ENCODE measurements around the gene AMIGO2.

DNA sequence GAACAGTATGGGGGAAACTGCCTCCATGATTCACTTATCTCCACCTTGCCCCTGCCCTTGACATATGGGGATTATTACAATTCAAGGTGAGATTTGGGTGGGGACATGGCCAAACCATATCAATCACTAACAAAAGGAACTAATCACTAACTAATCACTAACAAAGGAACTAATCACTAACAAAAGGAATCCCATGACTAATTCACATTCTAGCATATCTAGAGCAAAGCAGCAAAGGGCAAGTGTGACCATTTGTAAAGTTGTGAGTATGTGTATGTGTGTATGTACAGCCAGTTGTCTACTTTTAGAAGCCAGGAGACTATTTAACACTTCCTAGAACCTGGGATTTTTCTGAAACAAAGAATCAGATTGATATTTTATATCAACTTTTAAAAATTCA, 31.2 kb downstream of the AMIGO2 start:
- TF ChIP-seq, protein P1, sequence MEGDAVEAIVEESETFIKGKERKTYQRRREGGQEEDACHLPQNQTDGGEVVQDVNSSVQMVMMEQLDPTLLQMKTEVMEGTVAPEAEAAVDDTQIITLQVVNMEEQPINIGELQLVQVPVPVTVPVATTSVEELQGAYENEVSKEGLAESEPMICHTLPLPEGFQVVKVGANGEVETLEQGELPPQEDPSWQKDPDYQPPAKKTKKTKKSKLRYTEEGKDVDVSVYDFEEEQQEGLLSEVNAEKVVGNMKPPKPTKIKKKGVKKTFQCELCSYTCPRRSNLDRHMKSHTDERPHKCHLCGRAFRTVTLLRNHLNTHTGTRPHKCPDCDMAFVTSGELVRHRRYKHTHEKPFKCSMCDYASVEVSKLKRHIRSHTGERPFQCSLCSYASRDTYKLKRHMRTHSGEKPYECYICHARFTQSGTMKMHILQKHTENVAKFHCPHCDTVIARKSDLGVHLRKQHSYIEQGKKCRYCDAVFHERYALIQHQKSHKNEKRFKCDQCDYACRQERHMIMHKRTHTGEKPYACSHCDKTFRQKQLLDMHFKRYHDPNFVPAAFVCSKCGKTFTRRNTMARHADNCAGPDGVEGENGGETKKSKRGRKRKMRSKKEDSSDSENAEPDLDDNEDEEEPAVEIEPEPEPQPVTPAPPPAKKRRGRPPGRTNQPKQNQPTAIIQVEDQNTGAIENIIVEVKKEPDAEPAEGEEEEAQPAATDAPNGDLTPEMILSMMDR (IDR thresholded peaks at IDR 0.05) = no peak
- TF ChIP-seq POLR2A (IDR thresholded peaks at IDR 0.05) = no peak
- TF ChIP-seq POLR2AphosphoS5 (IDR thresholded peaks at IDR 0.05) = no peak

All from stomach (tissue), 4 donors.